SH-SY5Y (cell line): Measurements from ENCODE around the gene POLE.

Experiments
- GATA2 ChIP-seq: IDR thresholded peaks from 2 replicates; pipeline ENCODE4 v1.6.1; 2011; ENCODE audit warnings: mild to moderate bottlenecking, low read depth, low read length
- GATA3 ChIP-seq: IDR thresholded peaks from 2 replicates; pipeline ENCODE4 v1.6.1; 2011; ENCODE audit warnings: low read depth, mild to moderate bottlenecking, low read length, moderate library complexity

The POLE gene

DNA sequence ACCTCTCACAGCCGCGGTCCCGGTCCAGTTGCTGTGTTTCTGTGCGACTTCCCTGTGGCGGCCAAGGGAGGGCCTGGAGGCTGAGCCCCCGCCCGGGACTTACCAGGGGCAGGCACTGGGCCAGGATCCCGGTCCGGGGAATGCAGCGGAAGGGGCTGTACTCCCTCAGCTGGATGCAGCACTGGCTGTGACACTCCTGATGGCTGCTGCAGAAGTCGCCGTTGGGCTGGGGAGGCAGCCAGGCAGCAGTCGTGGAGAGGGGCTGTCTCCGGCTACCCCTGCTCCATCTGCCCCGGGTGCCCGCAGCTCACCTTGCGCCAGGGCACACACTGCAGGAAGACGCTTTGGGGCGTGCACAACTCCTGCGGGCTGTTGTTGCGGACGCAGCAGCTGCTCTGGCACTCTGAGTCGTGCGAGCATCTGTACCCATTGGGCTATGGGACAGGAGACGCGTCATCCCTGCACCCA, 83.0 kb downstream of the POLE start:
- TF ChIP-seq GATA3: no peak
- no peak for TF ChIP-seq GATA2

DNA sequence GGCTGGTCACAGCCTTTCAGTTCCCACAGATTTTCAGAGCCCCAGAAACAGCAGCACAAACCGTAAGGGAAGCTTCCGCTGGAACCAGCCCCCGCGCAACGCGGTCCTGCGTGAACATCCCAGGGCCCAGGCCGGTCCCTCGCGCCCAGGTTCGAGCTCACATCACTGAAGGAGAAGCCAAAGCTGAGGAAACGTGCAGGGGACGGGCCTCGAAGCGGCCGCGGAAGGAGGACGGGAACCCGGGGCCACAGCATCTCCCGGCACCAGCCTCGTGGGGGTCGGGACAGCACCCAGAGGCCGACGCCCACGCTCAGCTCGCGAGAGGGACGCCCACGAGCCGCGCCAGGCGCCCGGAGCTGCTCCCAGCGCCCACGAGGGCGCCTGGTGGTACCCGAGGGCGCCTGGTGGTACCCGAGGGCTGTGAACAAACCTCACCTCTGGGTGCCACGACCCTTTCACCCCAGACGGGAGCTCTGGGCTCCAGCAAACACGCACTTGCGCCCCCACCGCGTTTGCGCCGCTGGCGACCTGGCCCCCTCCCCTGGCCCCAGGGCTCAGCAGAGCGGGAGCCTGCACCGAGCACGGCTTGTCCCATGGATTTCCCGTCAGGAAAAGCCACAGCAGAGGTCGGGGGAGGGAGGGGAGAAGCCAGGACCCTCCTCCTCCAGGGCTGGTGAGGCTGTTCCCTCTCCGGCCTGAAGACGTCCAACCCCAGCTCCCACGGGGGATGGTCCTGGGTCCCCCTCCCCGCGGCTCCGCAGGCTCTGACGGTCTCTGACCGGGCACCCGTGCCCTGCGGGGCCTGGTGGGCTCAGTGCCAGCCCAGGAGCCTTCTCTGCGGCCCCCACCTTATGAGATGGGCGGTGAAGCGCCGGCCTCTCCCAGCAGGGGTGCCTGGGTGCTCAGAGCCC, 83.6 kb downstream of the POLE start:
- no peak for TF ChIP-seq GATA2
- no peak for TF ChIP-seq GATA3

DNA sequence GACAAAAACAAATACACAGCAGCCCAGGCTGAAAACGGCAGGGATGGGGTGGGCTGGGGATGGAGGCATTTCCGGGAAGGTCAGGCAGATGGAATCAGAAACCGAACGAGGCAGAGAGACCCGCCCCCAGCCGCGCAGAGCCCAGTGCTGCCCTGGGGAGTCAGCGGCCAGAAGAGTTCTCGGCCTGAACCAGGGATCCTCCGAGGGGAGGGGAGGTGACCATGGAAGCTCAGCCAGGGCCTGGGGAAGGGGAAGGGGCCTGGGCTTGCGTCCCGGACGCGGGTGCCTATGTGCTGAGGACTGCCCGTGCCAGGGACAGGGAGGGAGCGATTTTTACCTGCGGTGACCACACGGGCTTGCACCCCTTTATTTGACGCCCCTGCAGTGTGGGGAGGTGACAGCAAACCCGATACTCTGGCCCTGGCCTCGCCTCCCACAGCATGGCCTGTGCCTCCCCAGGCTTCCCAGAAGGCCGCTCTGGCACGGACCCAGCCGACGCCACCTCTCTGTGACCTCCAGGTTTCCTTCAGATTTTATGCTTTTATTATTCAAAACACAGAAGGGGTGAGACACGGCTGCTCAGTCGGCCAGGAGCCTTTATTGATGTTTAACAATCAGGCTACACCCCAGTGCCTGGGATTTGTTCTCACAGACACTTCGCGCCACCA, 84.4 kb downstream of the POLE start:
- TF ChIP-seq GATA2 (no peak), GATA3 (no peak)

DNA sequence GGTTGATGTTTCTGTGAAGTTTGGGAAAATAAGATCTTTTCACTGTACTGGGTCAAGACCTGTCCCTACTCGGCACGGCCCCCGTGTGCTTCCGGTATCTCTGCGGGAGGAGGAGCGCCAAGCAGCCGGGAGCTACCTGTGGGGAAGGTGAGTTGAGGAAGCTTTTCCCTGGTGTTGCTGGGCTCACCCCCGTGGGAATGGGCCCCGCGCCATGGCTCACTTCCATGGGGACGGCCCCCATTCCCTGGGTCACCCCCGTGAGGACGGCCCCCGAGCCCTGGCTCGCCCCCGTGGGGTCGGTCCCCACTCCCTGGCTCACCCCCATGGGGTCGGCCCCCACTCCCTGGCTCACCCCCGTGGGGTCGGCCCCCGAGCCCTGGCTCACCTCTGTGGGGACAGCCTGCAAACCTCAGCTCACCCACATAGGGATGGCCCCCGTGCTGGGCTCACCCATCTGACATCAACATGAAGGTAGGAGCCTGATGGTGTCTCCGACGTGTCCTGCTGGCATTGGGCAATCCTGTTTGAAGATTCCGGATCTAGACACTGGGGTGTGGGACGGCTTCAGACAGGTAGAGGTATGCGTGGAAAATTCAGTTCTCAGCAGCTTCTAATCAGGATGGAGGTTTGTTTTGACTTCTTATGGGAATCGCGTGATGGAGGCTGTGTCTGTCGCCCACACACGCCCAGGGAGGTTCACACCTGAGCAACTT, 85.8 kb downstream of the POLE start:
- TF ChIP-seq GATA3 (no peak), GATA2 (no peak)

DNA sequence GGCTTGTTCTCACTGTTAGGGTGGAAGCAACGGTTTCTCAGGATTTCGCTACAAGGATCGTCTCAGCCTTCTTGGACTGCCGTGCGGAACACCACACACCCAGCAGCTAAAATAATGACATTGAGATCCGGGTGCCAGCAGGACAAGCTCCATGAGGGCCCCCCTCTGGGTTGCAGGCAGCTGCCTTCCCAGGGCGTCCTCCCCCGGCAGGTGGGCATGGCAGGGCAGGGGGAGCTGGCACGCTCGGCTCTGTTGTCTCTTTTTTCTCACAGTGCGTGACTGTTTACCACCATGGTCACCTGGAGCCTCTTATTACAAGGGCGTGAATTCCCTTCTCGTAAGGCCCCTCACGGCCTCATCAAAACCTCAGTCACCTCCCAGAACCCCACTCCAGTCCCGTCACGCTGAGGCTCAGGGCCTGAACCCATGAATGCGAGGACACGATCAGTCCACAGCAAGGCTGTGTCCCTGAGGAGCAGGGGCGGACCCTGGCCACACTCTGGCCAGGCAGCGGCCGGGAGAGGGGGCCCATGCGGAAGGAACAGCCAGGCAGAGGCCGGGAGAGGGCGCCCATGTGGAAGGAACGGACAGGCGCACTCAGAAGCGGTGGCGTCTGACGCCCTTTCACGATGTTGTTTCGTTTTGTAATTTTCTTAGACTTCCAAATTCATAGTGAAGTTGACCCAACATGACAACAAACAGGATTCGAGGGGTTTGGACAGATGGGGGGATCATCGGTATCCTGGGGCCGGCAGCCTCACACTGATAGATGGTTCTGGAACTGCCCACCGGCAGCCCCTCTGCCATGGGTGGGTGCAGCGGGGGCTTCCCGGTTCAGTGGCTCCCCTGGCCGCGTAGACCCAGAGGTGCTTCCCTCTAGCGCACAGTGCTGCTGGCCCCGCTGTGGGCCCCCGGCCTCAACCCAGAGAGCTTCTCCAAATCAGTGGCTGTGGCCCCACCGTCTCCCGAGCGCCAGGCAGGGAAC, 86.8 kb downstream of the POLE start:
- TF ChIP-seq GATA2 (no peak), GATA3 (no peak)

DNA sequence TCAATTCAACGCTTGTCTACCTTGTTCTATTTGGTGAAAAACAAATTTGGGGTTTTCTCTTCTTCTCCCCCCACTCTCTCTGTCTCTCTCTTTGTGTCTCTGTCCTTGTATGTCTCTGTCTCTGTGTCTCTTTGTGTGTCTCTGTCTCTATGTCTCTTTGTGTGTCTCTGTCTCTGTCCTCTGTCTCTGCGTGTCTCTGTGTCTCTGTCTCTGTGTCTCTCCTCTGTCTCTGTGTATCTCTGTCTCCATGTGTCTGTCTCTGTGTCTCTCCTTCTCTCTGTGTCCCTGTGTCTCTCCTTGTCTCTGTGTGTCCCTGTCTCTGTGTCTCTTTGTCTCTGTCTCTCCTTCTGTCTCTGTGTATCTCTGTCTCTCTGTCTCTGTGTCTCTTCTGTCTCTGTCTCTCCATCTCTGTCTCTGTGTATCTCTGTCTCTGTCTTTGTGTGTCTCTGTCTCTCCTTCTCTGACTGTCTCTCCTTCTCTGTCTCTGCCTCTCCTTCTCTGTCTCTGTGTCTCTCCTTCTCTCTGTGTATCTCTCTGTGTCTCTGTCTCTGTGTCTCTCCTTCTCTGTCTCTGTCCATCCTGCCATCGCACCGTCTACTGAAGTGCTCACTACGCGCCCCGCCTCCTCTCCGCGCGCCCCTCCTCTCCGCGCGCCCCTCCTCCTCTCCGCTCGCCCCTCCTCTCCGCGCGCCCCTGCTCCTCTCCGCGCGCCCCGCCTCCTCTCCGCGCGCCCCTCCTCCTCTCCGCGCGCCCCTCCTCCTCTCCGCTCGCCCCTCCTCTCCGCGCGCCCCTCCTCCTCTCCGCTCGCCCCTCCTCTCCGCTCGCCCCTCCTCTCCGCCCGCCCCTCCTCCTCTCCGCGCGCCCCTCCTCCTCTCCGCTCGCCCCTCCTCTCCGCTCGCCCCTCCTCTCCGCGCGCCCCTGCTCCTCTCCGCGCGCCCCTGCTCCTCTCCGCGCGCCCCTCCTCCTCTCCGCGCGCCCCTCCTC, 89.5 kb downstream of the POLE start:
- no peak for TF ChIP-seq GATA3
- TF ChIP-seq GATA2: no peak

DNA sequence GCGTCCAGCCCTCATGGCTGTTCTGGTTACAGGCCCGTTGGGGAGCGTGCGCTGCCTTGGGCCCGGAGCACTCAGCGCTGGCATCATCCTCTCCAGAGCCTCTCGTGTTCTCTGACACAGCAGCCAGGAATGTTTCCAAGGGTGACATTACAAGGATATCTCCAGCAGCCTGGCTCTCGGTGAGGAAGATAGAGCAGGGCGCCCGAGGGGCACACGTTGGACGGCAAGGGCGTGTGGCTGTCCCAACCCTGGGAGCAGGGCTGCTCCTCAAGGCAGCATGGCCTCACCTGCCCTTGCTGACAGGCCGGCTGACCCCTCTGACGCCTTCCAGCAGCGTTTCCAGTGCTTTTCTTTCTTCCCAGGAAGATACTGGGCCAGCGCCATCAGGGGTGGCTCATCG, 91.1 kb downstream of the POLE start:
- no peak for TF ChIP-seq GATA2
- no peak for TF ChIP-seq GATA3

DNA sequence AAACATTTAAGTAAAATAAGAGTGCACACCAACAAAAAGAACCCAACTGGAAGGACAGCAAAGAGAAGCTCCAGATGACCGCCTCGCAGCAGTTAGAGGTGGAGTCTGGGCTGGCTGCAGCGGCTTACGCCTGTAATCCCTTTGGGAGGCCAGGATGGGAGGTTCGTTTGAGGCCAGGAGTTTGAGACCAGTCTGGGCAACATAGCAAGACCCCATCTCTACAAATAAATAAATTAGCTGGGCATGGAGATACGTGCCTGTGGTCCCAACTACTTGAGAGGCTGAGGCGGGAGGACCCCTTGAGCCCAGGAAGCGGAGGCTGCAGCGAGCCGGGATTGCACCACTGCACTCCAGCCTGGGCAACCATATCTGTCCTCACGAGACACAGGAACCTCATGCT, 92.0 kb downstream of the POLE start:
- TF ChIP-seq GATA2 (no peak), GATA3 (no peak)

DNA sequence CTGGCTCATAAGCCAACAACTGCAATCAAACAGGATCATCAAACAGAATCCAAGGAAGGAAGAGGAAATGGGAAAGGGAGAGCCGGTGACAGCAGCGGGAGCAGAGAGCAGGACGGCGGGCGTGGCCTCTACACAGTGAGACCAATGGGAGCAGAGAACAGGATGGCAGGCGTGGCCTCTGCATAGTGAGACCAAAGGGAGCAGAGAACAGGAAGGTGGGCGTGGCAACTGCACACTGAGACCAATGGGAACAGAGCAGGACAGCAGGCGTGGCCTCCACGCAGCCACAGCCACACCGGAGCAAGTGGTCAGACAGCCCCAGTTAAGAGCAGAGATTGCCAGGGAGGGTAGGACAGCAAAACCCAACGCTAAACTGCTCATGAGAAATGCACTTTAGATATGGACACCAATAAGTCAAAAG, 93.2 kb downstream of the POLE start:
- TF ChIP-seq GATA2 (no peak), GATA3 (no peak)

DNA sequence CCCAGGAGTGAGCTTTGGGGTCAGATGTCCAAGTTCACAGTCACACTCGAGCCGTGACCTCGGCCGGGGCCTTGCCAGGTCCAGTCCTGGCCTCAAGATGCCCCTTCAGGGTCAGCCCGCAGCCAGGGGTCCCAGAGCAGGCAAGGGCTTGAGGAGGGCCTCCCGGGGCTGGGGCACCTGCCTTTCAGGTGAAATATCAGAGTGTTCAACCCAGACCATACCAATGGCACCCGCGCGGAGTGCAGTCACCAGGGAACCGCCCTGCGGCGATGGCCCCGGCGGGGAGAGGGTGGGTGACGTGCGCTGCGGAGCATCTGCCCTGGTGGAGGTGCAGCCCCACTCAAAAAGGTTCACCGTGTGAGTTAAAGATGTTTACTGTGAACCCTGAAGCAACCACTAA, 93.6 kb downstream of the POLE start:
- no peak for TF ChIP-seq GATA2
- TF ChIP-seq GATA3: no peak

DNA sequence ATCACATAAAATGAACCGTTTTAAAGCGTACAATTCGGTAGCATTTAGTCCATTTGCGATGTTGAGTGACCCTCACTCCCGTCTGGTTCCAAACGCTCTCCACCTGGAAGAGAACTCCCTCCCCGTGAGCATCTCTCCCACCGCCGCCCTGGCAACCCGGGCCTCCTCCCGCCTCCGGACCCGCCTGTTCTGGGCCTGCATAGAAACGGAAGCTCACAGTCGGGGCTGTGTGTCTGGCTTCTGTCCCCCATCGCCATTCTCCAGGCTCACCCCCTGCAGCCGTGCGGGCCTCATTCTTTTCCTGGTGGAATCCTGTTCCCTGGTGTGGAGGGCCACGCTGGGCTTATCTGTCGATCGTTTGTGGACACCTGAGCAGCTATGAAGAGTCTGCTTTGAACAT, 94.1 kb downstream of the POLE start:
- TF ChIP-seq GATA2 (no peak), GATA3 (no peak)

DNA sequence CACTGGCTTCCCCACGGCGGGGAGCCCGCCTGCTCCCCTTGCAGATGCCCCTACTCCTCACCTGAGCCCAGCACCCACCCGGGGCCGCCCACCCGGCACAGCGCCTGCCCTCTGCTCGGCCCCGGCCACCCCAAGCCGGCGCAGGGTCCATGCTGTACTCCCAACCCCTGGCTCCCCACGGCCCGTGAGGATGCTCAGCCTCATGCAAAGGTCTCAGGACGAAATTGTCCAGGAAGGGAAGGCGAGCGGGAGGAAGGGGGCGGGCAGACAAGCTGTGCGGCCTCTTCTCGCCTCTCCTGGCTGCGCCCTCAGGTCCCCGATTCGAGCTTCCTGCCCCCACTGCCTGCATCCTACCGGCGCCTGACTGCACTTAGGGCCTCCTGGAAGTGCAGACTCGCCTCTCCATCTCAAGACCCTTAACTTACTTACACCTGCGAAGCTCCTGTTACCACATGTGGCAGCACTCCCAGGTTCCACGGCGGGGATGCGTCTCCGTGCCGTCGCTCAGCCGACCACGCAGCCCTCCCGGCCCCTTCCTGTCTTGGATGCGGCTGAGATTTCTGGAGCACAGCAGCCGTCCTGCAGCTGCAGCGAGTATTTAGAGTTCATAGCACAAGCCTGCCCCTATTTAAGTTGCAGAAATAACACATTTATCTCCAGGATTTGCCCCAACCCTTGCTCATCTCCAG, 94.7 kb downstream of the POLE start:
- TF ChIP-seq GATA2 (no peak), GATA3 (no peak)
